Activated CD8-positive, alpha-beta memory T cell treated with anti-CD3 and anti-CD28 coated beads for 48 hours (primary cell): Measurements from ENCODE around the gene SIN3B.

Experiments
- DNase-seq, 3 experiments: peaks; one replicate each; pipeline ENCODE4 v3.0.0-alpha.2; 2020; ENCODE audit warnings: low read depth in 2 of 3, low spot score in 2 of 3

Gene SIN3B

GRCh38 chr19:16887353-16888265 lies 58.4 kb downstream of the SIN3B start:
- no peak for DNase-seq

- no peak for DNase-seq
Observed at GRCh38 chr19:16888629-16889365, 59.6 kb downstream of the SIN3B start, which contains the start of gene F2RL3. TSS of gene F2RL3 (plus strand) at chr19:16888999. CDS start at chr19:16889190, 191 bp downstream.

- DNase-seq = no peak
Observed at GRCh38 chr19:16889366-16889882, 60.2 kb downstream of the SIN3B start.

GRCh38 chr19:16889883-16890460 lies 60.8 kb downstream of the SIN3B start:
- no peak for DNase-seq

GRCh38 chr19:16890461-16891184 lies 61.4 kb downstream of the SIN3B start:
- no peak for DNase-seq

- no peak for DNase-seq
Observed at GRCh38 chr19:16891696-16892382, 62.6 kb downstream of the SIN3B start.

GRCh38 chr19:16892436-16892835 lies 63.2 kb downstream of the SIN3B start:
- no peak for DNase-seq

GRCh38 chr19:16892868-16893685 lies 63.9 kb downstream of the SIN3B start:
- no peak for DNase-seq

GRCh38 chr19:16893686-16893989 lies 64.4 kb downstream of the SIN3B start:
- no peak for DNase-seq

GRCh38 chr19:16894080-16894479 lies 64.9 kb downstream of the SIN3B start:
- no peak for DNase-seq

- DNase-seq = no peak
Observed at GRCh38 chr19:16895467-16896145, 66.4 kb downstream of the SIN3B start.

GRCh38 chr19:16896146-16897028 lies 67.2 kb downstream of the SIN3B start:
- no peak for DNase-seq

- DNase-seq = peak; percentile 28 to 83 (median 32)
Observed at GRCh38 chr19:16897029-16897855, 68.0 kb downstream of the SIN3B start.

GRCh38 chr19:16897856-16898161 lies 68.6 kb downstream of the SIN3B start:
- DNase-seq = no peak

GRCh38 chr19:16898361-16899015 lies 69.3 kb downstream of the SIN3B start:
- no peak for DNase-seq

GRCh38 chr19:16899566-16900075 lies 70.4 kb downstream of the SIN3B start:
- DNase-seq = no peak
